Keratinocyte (primary cell): ENCODE results near the gene ASAP3. TPM values are rescaled to one million over a fixed set of nuclear protein-coding genes. Genes with fewer than 3 reads are reported as not detected.

Experiments
- DNase-seq: peaks from one replicate; pipeline ENCODE4 v3.0.0-alpha.2; 2011; ENCODE audit warnings: low read depth, missing footprints, low spot score
- FAIRE-seq: peaks from 2 replicates; lab custom pipeline; 2011; peaks lifted over from hg19 to GRCh38; lab: Jason Lieb, UNC
- H2AFZ ChIP-seq: 2 replicates; pipeline ENCODE4 v1.6.0; 2012; ENCODE audit warnings: low read length, control low read depth, inconsistent platforms; ENCODE audit not compliant: control insufficient read depth
- H3K27ac ChIP-seq: 2 replicates; pipeline ENCODE4 v1.5.1; 2011; ENCODE audit warnings: low read length; ENCODE audit not compliant: control insufficient read depth, insufficient read depth
- H3K27me3 ChIP-seq: 3 replicates; pipeline ENCODE4 v1.6.0; 2011; ENCODE audit warnings: low read length; ENCODE audit not compliant: control insufficient read depth, insufficient read depth; ENCODE audit errors: extremely low read depth
- H3K36me3 ChIP-seq, 2 experiments: 2 replicates in 1 of 2; 3 replicates in 1 of 2; pipeline ENCODE4 v1.5.1; 2011; ENCODE audit warnings: low read length in 2 of 2, mild to moderate bottlenecking in 1 of 2; ENCODE audit not compliant: control insufficient read depth in 2 of 2, insufficient read depth in 2 of 2; ENCODE audit errors: extremely low read depth in 1 of 2
- H3K4me1 ChIP-seq: 3 replicates; pipeline ENCODE4 v1.5.1; 2011; ENCODE audit warnings: low read length; ENCODE audit not compliant: control insufficient read depth, insufficient read depth; ENCODE audit errors: extremely low read depth
- H3K4me2 ChIP-seq: 3 replicates; pipeline ENCODE4 v1.6.0; 2011; ENCODE audit warnings: low read depth, low read length; ENCODE audit not compliant: control insufficient read depth, insufficient read depth; ENCODE audit errors: extremely low read depth
- H3K4me3 ChIP-seq, 3 experiments: fragments of 200-600 bp in 1 of 3; sonication (generic) in 1 of 3; 2 replicates in 2 of 3; 3 replicates in 1 of 3; pipeline ENCODE4 v1.5.1; 2011 to 2016; ENCODE audit warnings: low read length in 3 of 3, mild to moderate bottlenecking in 3 of 3, control low read depth in 2 of 3, inconsistent platforms in 1 of 3, low read depth in 1 of 3, mixed read lengths in 1 of 3, mixed run types in 1 of 3, moderate library complexity in 1 of 3; ENCODE audit not compliant: control insufficient read depth in 2 of 3, insufficient read depth in 2 of 3; ENCODE audit errors: extremely low read depth in 1 of 3
- H3K79me2 ChIP-seq: 2 replicates; pipeline ENCODE4 v1.6.0; 2012; ENCODE audit warnings: low read length; ENCODE audit not compliant: control insufficient read depth, insufficient read depth
- H3K9ac ChIP-seq: 3 replicates; pipeline ENCODE4 v1.6.0; 2011; ENCODE audit warnings: low read length; ENCODE audit not compliant: control insufficient read depth, insufficient read depth; ENCODE audit errors: extremely low read depth
- H3K9me1 ChIP-seq: 3 replicates; pipeline ENCODE4 v1.6.0; 2011; ENCODE audit warnings: low read length; ENCODE audit not compliant: control insufficient read depth, insufficient read depth; ENCODE audit errors: extremely low read depth
- H3K9me3 ChIP-seq: 2 replicates; pipeline ENCODE4 v1.5.1; 2012; ENCODE audit warnings: low read depth, low read length; ENCODE audit not compliant: control insufficient read depth
- H4K20me1 ChIP-seq: 3 replicates; pipeline ENCODE4 v1.6.0; 2011; ENCODE audit warnings: low read length; ENCODE audit not compliant: control insufficient read depth, insufficient read depth; ENCODE audit errors: extremely low read depth
- CTCF ChIP-seq, 3 experiments: IDR thresholded peaks in 1 of 3; conservative IDR thresholded peaks in 1 of 3; optimal IDR thresholded peaks in 1 of 3; 2 replicates in 2 of 3; 3 replicates in 1 of 3; pipeline versions ENCODE3 to v1.5.1; 2011; ENCODE audit warnings: low read length in 3 of 3, mild to moderate bottlenecking in 3 of 3, moderate library complexity in 2 of 3, control low read depth in 1 of 3, inconsistent platforms in 1 of 3; ENCODE audit not compliant: insufficient read depth in 2 of 3; ENCODE audit errors: extremely low read depth in 1 of 3
- EZH2 ChIP-seq: IDR thresholded peaks from one replicate; pipeline ENCODE4 v1.6.1; 2012; ENCODE audit warnings: inconsistent platforms, mild to moderate bottlenecking, low read length, moderate library complexity
- dilution Hi-C: fragments of 300-500 bp; cut with MboI; formaldehyde crosslinking; loops from one replicate; pipeline ENCODE4 v1.7.0; 2020; ENCODE audit warnings: low sequenced_read_pairs; ENCODE audit not compliant: extremely low pct_ligation_motif_present
- polyA plus RNA-seq, 5 experiments: library from polyadenylated mRNA; depleted of rRNA in 3 of 5; stranded (reverse) in 3 of 5; stranded (forward) in 1 of 5; unstranded in 1 of 5; fragments of >200 nt; gene quantifications; 1 replicate in 1 of 5; 2 replicates in 3 of 5; 3 replicates in 1 of 5; pipeline versions ENCODE4 v1.2.1 to v1.2.3, GENCODE V29; 2011 to 2012; ENCODE audit warnings: missing spikeins in 2 of 5, low read depth in 1 of 5, low replicate concordance in 1 of 5

The ASAP3 gene
- polyA plus RNA-seq, 1 donor (not counting 4 experiments of a cell fraction or from before 2014, with no cell fraction given), result 11.4 TPM

GRCh38 chr1:23383577-23384311, 100.2 kb downstream of the ASAP3 start:
- H3K9ac ChIP-seq, result no peak overlapping the region
- H2AFZ ChIP-seq, result peak overlapping the region; percentile 52
- no peaks in the 10 kb centered on the region for H3K9me3 ChIP-seq
- H3K27ac ChIP-seq, result peak overlapping the region; percentile 72
- H3K79me2 ChIP-seq, result no peaks in the 10 kb centered on the region
- FAIRE-seq (peak; percentile 48), DNase-seq (no peak)
- no peaks in the 10 kb centered on the region for H4K20me1 ChIP-seq
- H3K4me3 ChIP-seq, result no peak overlapping the region
- H3K36me3 ChIP-seq, result no peaks in the 10 kb centered on the region
- dilution Hi-C loops, result no loop called here
- H3K4me1 ChIP-seq, result peaks cover 22% of the 10 kb centered on the region
- no peak for TF ChIP-seq CTCF (optimal IDR thresholded peaks at IDR 0.05 in 1 of 3, IDR thresholded peaks at IDR 0.05 in 1 of 3, conservative IDR thresholded peaks at IDR 0.05 in 1 of 3; ENCODE audit: extremely low read depth in 1 of 3, insufficient read depth in 2 of 3, low read length in 3 of 3)
- no peak for TF ChIP-seq EZH2
- no peaks in the 10 kb centered on the region for H3K27me3 ChIP-seq
- H3K4me2 ChIP-seq, result peak overlapping the region; percentile 47
- H3K9me1 ChIP-seq, result peaks cover 3% of the 10 kb centered on the region

- Histone ChIP-seq H3K79me2 (no peaks in the 10 kb centered on the region), H3K36me3 (no peaks in the 10 kb centered on the region), H2AFZ (no peak overlapping the region), H3K9me1 (peaks cover 3% of the 10 kb centered on the region), H4K20me1 (no peaks in the 10 kb centered on the region), H3K27ac (no peak overlapping the region), H3K4me3 (no peak overlapping the region), H3K27me3 (no peaks in the 10 kb centered on the region), H3K4me1 (peaks cover 30% of the 10 kb centered on the region), H3K4me2 (no peak overlapping the region), H3K9me3 (no peaks in the 10 kb centered on the region), H3K9ac (no peak overlapping the region)
- dilution Hi-C loops, result no loop called here
- FAIRE-seq, result no peak
- no peak for DNase-seq
- TF ChIP-seq CTCF (optimal IDR thresholded peaks at IDR 0.05 in 1 of 3, IDR thresholded peaks at IDR 0.05 in 1 of 3, conservative IDR thresholded peaks at IDR 0.05 in 1 of 3; ENCODE audit: extremely low read depth in 1 of 3, insufficient read depth in 2 of 3, low read length in 3 of 3) (no peak), EZH2 (no peak)
Measured at GRCh38 chr1:23381233-23381885, 102.6 kb downstream of the ASAP3 start.
